K562 (cell line): ENCODE measurements around the gene NPHP3. TPM values are rescaled to one million over a fixed set of nuclear protein-coding genes. Genes with fewer than 3 reads are reported as not detected.

Experiments
- ATAC-seq: fragments of 200-7000 bp; cut with Tn5 transposase; 3 replicates; pipeline ENCODE4 v1.9.1; 2020; ENCODE audit warnings: moderate library complexity
- BruUV-seq: library from RNA; stranded (reverse); fragments of 400-500 nt; replicated peaks from 2 replicates; lab custom pipeline; 2021; lab: Mats Ljungman, UMichigan
- CTCF ChIA-PET: fragments of 300-600 bp; formaldehyde crosslinking; extraction: SDS; loops from one replicate; lab custom pipeline; 2021; ENCODE audit warnings: low intra/inter-chr PET ratio; lab: Yijun Ruan, JAX
- POLR2A ChIA-PET: fragments of 300-600, 350-650 bp; sonication (Branson Sonifier 250); formaldehyde crosslinking; extraction: SDS; loops from one replicate; lab custom pipeline; 2021; ENCODE audit warnings: antibody characterized with exemption, inconsistent platforms; lab: Yijun Ruan, JAX
- DNase-seq, 4 experiments: peaks; one replicate each; pipeline versions ENCODE4 v3.0.0 to v3.0.0-alpha.2; 2011 to 2018; ENCODE audit warnings: low spot score in 3 of 4, mixed read lengths in 3 of 4; ENCODE audit errors: extremely low read depth in 1 of 4
- FAIRE-seq: peaks from 2 replicates; lab custom pipeline; 2011; peaks lifted over from hg19 to GRCh38; lab: Jason Lieb, UNC
- H2AFZ ChIP-seq: 2 replicates; pipeline ENCODE4 v1.6.0; 2011; ENCODE audit warnings: low read depth, low read length, control low read depth, inconsistent platforms
- H3K27ac ChIP-seq: fragments of 200-600 bp; 3 replicates; pipeline ENCODE4 v1.8.0; 2011; ENCODE audit warnings: low read depth, mild to moderate bottlenecking, control low read depth, inconsistent platforms, low read length, moderate library complexity, mixed read lengths; ENCODE audit errors: extremely low read depth
- H3K27me3 ChIP-seq, 2 experiments: fragments of 300-600 bp in 1 of 2; 2 replicates in 1 of 2; 3 replicates in 1 of 2; pipeline versions ENCODE4 v1.6.0 to v1.8.0; 2011; ENCODE audit warnings: inconsistent platforms in 2 of 2, low read length in 2 of 2, mild to moderate bottlenecking in 1 of 2, mixed read lengths in 1 of 2, moderate library complexity in 1 of 2; ENCODE audit not compliant: control insufficient read depth in 2 of 2, insufficient read depth in 2 of 2
- H3K36me3 ChIP-seq: fragments of 300-600 bp; 3 replicates; pipeline ENCODE4 v1.8.0; 2011; ENCODE audit warnings: mild to moderate bottlenecking, low read length, inconsistent platforms; ENCODE audit not compliant: control insufficient read depth, insufficient read depth
- H3K4me1 ChIP-seq, 2 experiments: fragments of 200-600 bp in 1 of 2; replicated peaks in 1 of 2; 2 replicates in 1 of 2; 3 replicates in 1 of 2; pipeline versions ENCODE4 v1.5.1 to v1.8.0; 2011; ENCODE audit warnings: inconsistent platforms in 2 of 2, low read length in 2 of 2, mild to moderate bottlenecking in 1 of 2, mixed read lengths in 1 of 2, moderate library complexity in 1 of 2; ENCODE audit not compliant: control insufficient read depth in 2 of 2, insufficient read depth in 2 of 2
- H3K4me2 ChIP-seq: 2 replicates; pipeline ENCODE4 v1.6.1; 2011; ENCODE audit warnings: low read length, control low read depth, inconsistent platforms, mixed read lengths; ENCODE audit not compliant: insufficient read depth
- H3K4me3 ChIP-seq: fragments of 200-600 bp; sonication (generic), shearing (Covaris generic); 2 replicates; pipeline ENCODE4 v1.5.1; 2016; ENCODE audit warnings: control low read depth, inconsistent platforms
- H3K79me2 ChIP-seq: fragments of 200-600 bp; 3 replicates; pipeline ENCODE4 v1.8.0; 2011; ENCODE audit warnings: low read length, inconsistent platforms; ENCODE audit not compliant: control insufficient read depth, insufficient read depth
- H3K9ac ChIP-seq, 2 experiments: 2 replicates each; pipeline versions ENCODE4 v1.6.0 to v1.6.1; 2011; ENCODE audit warnings: low read depth in 2 of 2, low read length in 2 of 2, control low read depth in 1 of 2, inconsistent platforms in 1 of 2, mild to moderate bottlenecking in 1 of 2, mixed read lengths in 1 of 2; ENCODE audit not compliant: insufficient read depth in 1 of 2
- H3K9me1 ChIP-seq: one replicate; pipeline ENCODE4 v1.6.0; 2011; ENCODE audit warnings: inconsistent platforms, mild to moderate bottlenecking, low read length, moderate library complexity; ENCODE audit not compliant: control insufficient read depth, insufficient read depth
- H3K9me3 ChIP-seq: replicated peaks from 2 replicates; pipeline ENCODE4 v1.5.1; 2011; ENCODE audit warnings: low read depth, low read length, inconsistent platforms; ENCODE audit not compliant: control insufficient read depth, insufficient read depth
- H4K20me1 ChIP-seq: replicated peaks from 2 replicates; pipeline ENCODE4 v1.6.1; 2011; ENCODE audit warnings: low read length, inconsistent platforms, mixed read lengths; ENCODE audit not compliant: control insufficient read depth, insufficient read depth
- CBX8 ChIP-seq: fragments of 200-600 bp; sonication (generic); IDR thresholded peaks from 2 replicates; pipeline ENCODE4 v1.6.1; 2012; ENCODE audit warnings: borderline replicate concordance, mixed run types, low read depth, mild to moderate bottlenecking, moderate library complexity, mixed read lengths, low read length, control low read depth, inconsistent platforms; ENCODE audit not compliant: poor library complexity, severe bottlenecking; ENCODE audit errors: extremely low read depth
- HMG20A ChIP-seq: fragments of 450-650 bp; formaldehyde crosslinking; conservative IDR thresholded peaks from 2 replicates; pipeline ENCODE4 v1.4.0; 2020; ENCODE audit warnings: mild to moderate bottlenecking, mixed read lengths
- NR2C2 ChIP-seq, 2 experiments: fragments of 200-800 bp in 1 of 2; sonication (Bioruptor generic) in 1 of 2; sonication (generic) in 1 of 2; formaldehyde crosslinking in 1 of 2; IDR thresholded peaks; 2 replicates each; pipeline versions ENCODE4 v1.6.1 to v1.8.0; 2016 to 2022; ENCODE audit warnings: mild to moderate bottlenecking in 1 of 2, missing compliant biosample characterization in 1 of 2, missing genetic modification characterization in 1 of 2, missing genetic modification reagents in 1 of 2
- POLR2G ChIP-seq: fragments of 200-400 bp; formaldehyde crosslinking; IDR thresholded peaks from 2 replicates; pipeline ENCODE4 v1.6.1; 2017; ENCODE audit warnings: low read depth, mild to moderate bottlenecking, antibody characterized with exemption, low read length, moderate library complexity
- SIN3A ChIP-seq, 2 experiments: fragments of 150-350 bp in 1 of 2; IDR thresholded peaks; 2 replicates each; pipeline ENCODE4 v1.6.1; 2011 to 2016; ENCODE audit warnings: borderline replicate concordance in 2 of 2, low read depth in 2 of 2, low read length in 2 of 2, mild to moderate bottlenecking in 2 of 2, moderate library complexity in 2 of 2; ENCODE audit not compliant: control insufficient read depth in 1 of 2
- SIN3B ChIP-seq: fragments of 450-650 bp; IDR thresholded peaks from 2 replicates; pipeline ENCODE4 v1.6.1; 2017; ENCODE audit warnings: low read depth, mild to moderate bottlenecking, moderate library complexity
- TOE1 ChIP-seq, 2 experiments: fragments of 450-650 bp in 1 of 2; sonication (generic) in 1 of 2; formaldehyde crosslinking in 1 of 2; IDR thresholded peaks; 2 replicates each; pipeline versions ENCODE4 v1.7.1 to v1.8.0; 2016 to 2022; ENCODE audit warnings: borderline replicate concordance in 2 of 2, mild to moderate bottlenecking in 2 of 2, antibody characterized with exemption in 1 of 2, inconsistent platforms in 1 of 2, low read depth in 1 of 2, missing genetic modification reagents in 1 of 2, moderate library complexity in 1 of 2
- ZNF695 ChIP-seq: fragments of 450-650 bp; formaldehyde crosslinking; IDR thresholded peaks from 2 replicates; pipeline ENCODE4 v1.4.0; 2020; ENCODE audit warnings: mild to moderate bottlenecking, moderate library complexity
- WGBS: fragments of 100-300 bp; shearing (Covaris generic); methylation state at CpG from one replicate; pipeline ENCODE4 v1.1.6; 2016; ENCODE audit warnings: low coverage, mixed read lengths; ENCODE audit not compliant: insufficient coverage; ENCODE audit errors: missing lambda C conversion rate; 5-methylcytosine and 5-hydroxymethylcytosine counted together
- in situ Hi-C: fragments of 300-500 bp; cut with MboI; formaldehyde crosslinking; loops from 4 replicates; pipeline ENCODE4 v1.15.0; 2018; ENCODE audit warnings: inconsistent platforms, mixed read lengths
- intact Hi-C: fragments of 100-400 bp; cut with micrococcal nuclease; formaldehyde crosslinking; loops from 2 replicates; pipeline ENCODE4 v1.14.2; 2022
- polyA plus RNA-seq, 8 experiments: library from polyadenylated mRNA; depleted of rRNA in 4 of 8; stranded (reverse) in 5 of 8; unstranded in 3 of 8; fragments of >200 nt; fragmentation: Nextera tagmentation in 2 of 8; fragmentation: Illumina TruSeq in 1 of 8; extraction: Ambion mirVana in 2 of 8; extraction: Trizol in 1 of 8; gene quantifications; 2 replicates each; pipeline versions ENCODE4 v1.2.1 to v1.2.3, GENCODE V29; 2011 to 2014; ENCODE audit warnings: inconsistent platforms in 1 of 8, missing spikeins in 1 of 8
- total RNA-seq, 7 experiments: library from RNA; depleted of rRNA in 6 of 7; stranded (reverse); fragments of >200 nt in 6 of 7; fragmentation: Illumina TruSeq in 2 of 7; extraction: Trizol in 2 of 7; gene quantifications; 2 replicates each; pipeline versions ENCODE4 v1.2.1 to v1.2.3, GENCODE V29; 2011 to 2021; ENCODE audit warnings: low replicate concordance in 1 of 7
- TF ChIP-seq, protein P1 (sequence below): fragments of 150-350 bp; IDR thresholded peaks from 2 replicates; pipeline ENCODE4 v1.6.1; 2014; ENCODE audit warnings: low read depth, mild to moderate bottlenecking, low read length, borderline replicate concordance
- TF ChIP-seq, protein P2 (sequence below), 3 experiments: fragments of 200-800 bp in 1 of 3; sonication (Bioruptor generic) in 1 of 3; sonication (generic) in 1 of 3; formaldehyde crosslinking in 1 of 3; IDR thresholded peaks; 2 replicates each; pipeline versions ENCODE4 v1.6.1 to v1.8.0; 2016 to 2022; ENCODE audit warnings: mild to moderate bottlenecking in 2 of 3, missing compliant biosample characterization in 2 of 3, missing genetic modification characterization in 2 of 3, missing genetic modification reagents in 1 of 3

The NPHP3 gene
- total and polyA plus RNA-seq, 9 of the 15 experiments (the other 6 are each of a cell fraction or from before 2014, with no cell fraction given): 0.62 to 13.2 (median 5.8) TPM

DNA sequence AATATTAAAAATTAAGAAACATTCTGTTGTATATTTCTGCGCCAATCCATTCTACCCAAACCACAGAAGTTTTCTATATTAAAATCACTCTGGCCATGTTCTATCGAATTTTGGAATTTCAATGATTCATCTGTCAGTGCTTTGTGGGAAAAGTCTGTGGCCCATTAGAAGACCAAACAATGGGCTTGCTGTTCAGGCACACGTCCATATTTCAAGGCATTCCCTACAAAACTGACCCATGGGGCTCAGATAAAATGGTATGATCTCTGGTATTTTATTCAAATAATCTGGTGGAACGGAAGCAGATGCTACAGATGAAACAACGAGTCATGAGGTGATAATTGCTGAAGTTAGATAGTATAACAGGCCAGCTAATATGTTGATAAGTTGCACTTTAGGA is 12.4 kb downstream of the NPHP3 start (continued):
- TF ChIP-seq TOE1 (IDR thresholded peaks at IDR 0.05; ENCODE audit: borderline replicate concordance): no peak
- TF ChIP-seq TOE1 (CRISPR knock-in tag; IDR thresholded peaks at IDR 0.05; ENCODE audit: borderline replicate concordance, low read depth): no peak
- TF ChIP-seq CBX8: no peak

DNA sequence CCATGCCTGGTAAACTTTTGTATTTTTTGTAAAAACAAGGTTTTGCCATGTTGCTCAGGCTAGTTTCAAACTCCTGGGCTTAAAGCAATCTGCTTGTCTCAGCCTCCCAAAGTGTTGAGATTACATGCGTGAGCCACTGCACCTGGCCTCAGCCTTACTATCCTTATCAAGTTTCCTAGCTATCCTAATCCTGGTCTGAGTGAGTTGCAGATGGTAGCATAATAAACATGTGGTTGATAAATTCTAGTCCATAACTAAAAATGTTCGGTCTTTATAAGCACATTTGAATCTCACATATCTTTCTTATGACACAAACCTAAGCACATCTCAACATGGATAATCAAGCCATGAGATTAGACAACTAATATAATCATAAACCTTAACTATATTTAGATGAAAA is 18.5 kb downstream of the NPHP3 start:
- Histone ChIP-seq H3K4me2 (no peak overlapping the region), H3K36me3 (peaks cover 17% of the 10 kb centered on the region; the same call in 1 of the 3 replicates), H3K27me3 (no peaks in the 10 kb centered on the region), H3K9ac (no peak overlapping the region), H3K4me3 (no peak overlapping the region), H4K20me1 (no peaks in the 10 kb centered on the region), H3K9me1 (no peaks in the 10 kb centered on the region), H3K79me2 (no peaks in the 10 kb centered on the region), H2AFZ (no peak overlapping the region), H3K9me3 (no peaks in the 10 kb centered on the region), H3K27ac (no peak overlapping the region), H3K4me1 (no peaks in the 10 kb centered on the region)
- ChIA-PET POLR2A (no interaction called here), CTCF (no interaction called here)
- ATAC-seq (no peak), DNase-seq (no peak), FAIRE-seq (no peak)
- BruUV-seq: no TSS peak
- in situ Hi-C loops: no loop called here
- TF ChIP-seq POLR2G (no peak), SIN3A (IDR thresholded peaks at IDR 0.05; ENCODE audit: borderline replicate concordance in 2 of 2, control insufficient read depth in 1 of 2, low read depth in 2 of 2, low read length in 2 of 2) (no peak), NR2C2 (CRISPR knock-in tag; IDR thresholded peaks at IDR 0.05) (no peak), NR2C2 (tag; IDR thresholded peaks at IDR 0.05) (no peak), SIN3B (no peak), HMG20A (CRISPR knock-in tag) (no peak), ZNF695 (CRISPR knock-in tag) (no peak)
- TF ChIP-seq, protein P1, sequence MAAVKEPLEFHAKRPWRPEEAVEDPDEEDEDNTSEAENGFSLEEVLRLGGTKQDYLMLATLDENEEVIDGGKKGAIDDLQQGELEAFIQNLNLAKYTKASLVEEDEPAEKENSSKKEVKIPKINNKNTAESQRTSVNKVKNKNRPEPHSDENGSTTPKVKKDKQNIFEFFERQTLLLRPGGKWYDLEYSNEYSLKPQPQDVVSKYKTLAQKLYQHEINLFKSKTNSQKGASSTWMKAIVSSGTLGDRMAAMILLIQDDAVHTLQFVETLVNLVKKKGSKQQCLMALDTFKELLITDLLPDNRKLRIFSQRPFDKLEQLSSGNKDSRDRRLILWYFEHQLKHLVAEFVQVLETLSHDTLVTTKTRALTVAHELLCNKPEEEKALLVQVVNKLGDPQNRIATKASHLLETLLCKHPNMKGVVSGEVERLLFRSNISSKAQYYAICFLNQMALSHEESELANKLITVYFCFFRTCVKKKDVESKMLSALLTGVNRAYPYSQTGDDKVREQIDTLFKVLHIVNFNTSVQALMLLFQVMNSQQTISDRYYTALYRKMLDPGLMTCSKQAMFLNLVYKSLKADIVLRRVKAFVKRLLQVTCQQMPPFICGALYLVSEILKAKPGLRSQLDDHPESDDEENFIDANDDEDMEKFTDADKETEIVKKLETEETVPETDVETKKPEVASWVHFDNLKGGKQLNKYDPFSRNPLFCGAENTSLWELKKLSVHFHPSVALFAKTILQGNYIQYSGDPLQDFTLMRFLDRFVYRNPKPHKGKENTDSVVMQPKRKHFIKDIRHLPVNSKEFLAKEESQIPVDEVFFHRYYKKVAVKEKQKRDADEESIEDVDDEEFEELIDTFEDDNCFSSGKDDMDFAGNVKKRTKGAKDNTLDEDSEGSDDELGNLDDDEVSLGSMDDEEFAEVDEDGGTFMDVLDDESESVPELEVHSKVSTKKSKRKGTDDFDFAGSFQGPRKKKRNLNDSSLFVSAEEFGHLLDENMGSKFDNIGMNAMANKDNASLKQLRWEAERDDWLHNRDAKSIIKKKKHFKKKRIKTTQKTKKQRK: no peak
- TF ChIP-seq, protein P2, sequence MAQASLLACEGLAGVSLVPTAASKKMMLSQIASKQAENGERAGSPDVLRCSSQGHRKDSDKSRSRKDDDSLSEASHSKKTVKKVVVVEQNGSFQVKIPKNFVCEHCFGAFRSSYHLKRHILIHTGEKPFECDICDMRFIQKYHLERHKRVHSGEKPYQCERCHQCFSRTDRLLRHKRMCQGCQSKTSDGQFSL (CRISPR knock-in tag; IDR thresholded peaks at IDR 0.05): no peak
- TF ChIP-seq, protein P2 (tag; IDR thresholded peaks at IDR 0.05): no peak
- intact Hi-C loops: no loop called here
- WGBS: 89% methylated on average over 2 of the region's 2 CpGs
